Activated CD4-positive, alpha-beta T cell treated with anti-CD3 and anti-CD28 coated beads for 24 hours (primary cell): ENCODE results near the gene RHOBTB3.

Experiments
- DNase-seq, 2 donors: peaks; one replicate each; pipeline ENCODE4 v3.0.0-alpha.2; 2020; ENCODE audit warnings: low read depth in 2 of 2

RHOBTB3 gene

GRCh38 chr5:95713960-95714710 lies 17.0 kb upstream of the RHOBTB3 start:
- DNase-seq: no peak

- DNase-seq: no peak
These were observed 15.2 kb upstream of the RHOBTB3 start for GRCh38 chr5:95715799-95716461.

- no peak for DNase-seq
These were observed 13.7 kb upstream of the RHOBTB3 start for GRCh38 chr5:95717439-95717838.

- DNase-seq: no peak
These were observed 12.9 kb upstream of the RHOBTB3 start for GRCh38 chr5:95718203-95718602.

GRCh38 chr5:95718738-95719137 lies 12.4 kb upstream of the RHOBTB3 start:
- DNase-seq: no peak

- DNase-seq: no peak
These were observed 10.9 kb upstream of the RHOBTB3 start for GRCh38 chr5:95720094-95720786.

- DNase-seq: no peak
These were observed 9.4 kb upstream of the RHOBTB3 start for GRCh38 chr5:95721582-95722295.

GRCh38 chr5:95723632-95724369 lies 7.3 kb upstream of the RHOBTB3 start:
- no peak for DNase-seq

- DNase-seq: no peak
These were observed 5.9 kb upstream of the RHOBTB3 start for GRCh38 chr5:95725071-95725820.

- DNase-seq: no peak
These were observed 5.0 kb upstream of the RHOBTB3 start for GRCh38 chr5:95725937-95726810.

- DNase-seq: no peak
These were observed 4.0 kb upstream of the RHOBTB3 start for GRCh38 chr5:95726811-95727763.

GRCh38 chr5:95727764-95728191 lies 3.4 kb upstream of the RHOBTB3 start:
- DNase-seq: no peak

GRCh38 chr5:95728494-95729114 lies 2.5 kb upstream of the RHOBTB3 start:
- DNase-seq: no peak

GRCh38 chr5:95729115-95730010 lies 1.8 kb upstream of the RHOBTB3 start:
- DNase-seq: no peak

- no peak for DNase-seq
These were observed 980 bp upstream of the RHOBTB3 start for GRCh38 chr5:95730011-95730700.
